Ovary (tissue), 3 donors: ENCODE results near the gene SNCAIP.

ENCODE experiments used
- CTCF ChIP-seq, 3 donors: fragments of 450-650 bp in 2 of 3; fragments of 200-600 bp in 1 of 3; IDR thresholded peaks; one replicate each; pipeline versions ENCODE4 v1.5.1 to v1.8.0; 2016 to 2022; ENCODE audit warnings: antibody characterized with exemption in 3 of 3, mild to moderate bottlenecking in 1 of 3
- EP300 ChIP-seq: sonication (generic); formaldehyde crosslinking; IDR thresholded peaks from one replicate; pipeline ENCODE4 v1.6.1; 2017; ENCODE audit warnings: antibody characterized with exemption
- POLR2A ChIP-seq: fragments of 450-650 bp; IDR thresholded peaks from one replicate; pipeline ENCODE4 v1.6.1; 2017; ENCODE audit warnings: antibody characterized with exemption, mild to moderate bottlenecking, moderate library complexity
- donor health status: DM: no; HTN: no; CAD: no.

GRCh38 chr5:122311961-122312590, at the start of gene SNCAIP:
- no peak for TF ChIP-seq CTCF (IDR thresholded peaks at IDR 0.05)
- peak; percentile 40 for TF ChIP-seq POLR2A
- TF ChIP-seq EP300, result no peak
